GM12872 (cell line): ENCODE measurements around the gene CFAP47.

Experiments used
- CTCF ChIP-seq: IDR thresholded peaks from 3 replicates; pipeline ENCODE4 v1.5.1; 2011; ENCODE audit warnings: low read depth, mild to moderate bottlenecking, low read length, moderate library complexity; ENCODE audit not compliant: insufficient read depth

The CFAP47 gene

DNA sequence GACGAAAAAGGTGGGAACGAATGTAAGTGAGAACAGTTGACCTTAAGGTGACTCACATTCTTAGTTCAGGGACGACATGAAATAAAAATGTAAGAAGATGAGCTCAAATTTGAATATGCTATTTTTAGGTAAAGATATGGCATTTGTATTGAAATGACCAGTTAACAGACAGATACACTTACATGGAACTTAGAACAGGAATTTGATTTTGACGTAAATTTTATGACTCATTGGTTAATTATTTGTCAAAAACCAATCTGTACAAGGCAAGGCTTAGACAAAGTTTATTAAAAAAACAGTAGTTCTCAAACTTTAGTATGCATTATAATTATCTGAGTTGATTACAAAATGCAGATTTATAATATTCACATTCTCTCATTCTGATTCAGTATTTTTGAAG, 469.4 kb downstream of the CFAP47 start:
- TF ChIP-seq CTCF: no peak

DNA sequence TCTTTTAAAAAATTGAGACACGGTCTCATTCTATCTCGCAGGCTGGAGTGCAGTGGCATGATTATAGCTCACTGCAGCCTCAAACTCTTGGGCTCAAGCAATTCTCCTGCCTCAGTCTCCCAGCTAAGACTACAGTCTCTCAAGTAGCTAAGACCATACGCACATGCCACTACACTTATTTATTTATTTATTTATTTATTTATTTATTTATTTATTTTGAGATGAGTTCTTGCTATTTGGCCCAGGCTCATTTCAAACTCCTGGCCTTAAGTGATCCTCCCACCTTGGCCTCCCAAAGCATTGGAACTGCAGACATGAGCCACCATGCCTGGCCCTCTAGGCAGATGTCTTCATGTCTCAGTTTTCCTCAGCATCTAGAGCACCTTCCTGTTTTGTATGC, 482.2 kb downstream of the CFAP47 start:
- TF ChIP-seq CTCF: no peak

GRCh38 chrX:36407836-36408235, 488.3 kb downstream of the CFAP47 start:
- TF ChIP-seq CTCF: no peak

DNA sequence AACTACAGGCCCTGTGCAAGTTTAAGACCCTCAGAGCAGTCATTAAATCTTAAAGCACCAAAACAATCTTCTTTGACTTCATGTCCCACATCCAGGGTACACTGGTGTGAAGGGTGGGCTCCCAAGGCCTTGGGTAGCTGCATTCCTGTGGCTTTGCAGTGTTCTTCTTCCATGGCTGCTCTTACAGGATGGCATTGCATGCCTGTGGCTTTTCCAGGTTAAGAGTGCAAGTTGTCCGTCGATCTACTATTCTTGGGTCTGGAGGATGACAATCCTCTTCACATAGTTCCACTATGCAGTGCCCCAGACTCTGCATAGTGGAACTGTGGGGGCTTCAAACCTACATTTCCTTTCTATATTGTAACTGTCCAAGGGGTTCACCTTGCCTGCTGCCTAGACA, 494.5 kb downstream of the CFAP47 start:
- no peak for TF ChIP-seq CTCF

DNA sequence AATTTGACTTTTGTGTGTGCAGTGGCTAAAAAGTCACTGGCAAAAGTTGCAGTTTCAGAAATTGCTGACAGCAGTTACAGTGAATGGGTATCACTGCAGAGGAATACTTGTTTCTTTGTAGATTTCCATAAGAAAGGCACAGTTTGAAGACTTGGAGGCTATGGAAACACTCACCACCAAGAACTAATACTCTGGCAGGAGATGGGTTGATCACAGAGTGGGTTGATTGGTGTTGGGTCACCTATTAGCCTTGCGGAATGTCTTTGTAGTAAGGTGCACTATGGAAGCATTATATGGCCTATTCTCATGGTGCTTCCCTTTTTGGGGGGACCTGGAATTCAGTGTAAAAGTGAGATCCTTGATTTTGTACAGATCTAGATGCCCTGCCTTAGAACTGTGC, 502.8 kb downstream of the CFAP47 start:
- TF ChIP-seq CTCF: no peak

DNA sequence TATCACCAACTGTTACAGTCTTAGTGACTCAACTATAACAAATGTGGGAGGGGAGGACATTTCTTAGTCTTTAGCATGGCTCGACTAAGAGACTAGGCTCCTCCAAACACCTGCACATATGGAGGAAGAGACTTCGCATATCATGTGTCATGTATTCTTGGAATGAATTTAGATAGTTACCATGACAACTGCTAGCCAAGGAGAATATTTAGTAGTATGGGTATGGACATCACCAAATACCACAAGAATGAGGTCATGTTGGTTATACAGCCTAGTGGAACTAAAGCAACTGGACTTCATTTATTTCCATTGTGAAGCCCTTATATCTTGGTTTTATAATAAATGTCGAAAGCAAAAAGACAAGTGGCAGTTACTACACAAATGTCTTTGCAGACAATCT, 512.3 kb downstream of the CFAP47 start:
- TF ChIP-seq CTCF: no peak

DNA sequence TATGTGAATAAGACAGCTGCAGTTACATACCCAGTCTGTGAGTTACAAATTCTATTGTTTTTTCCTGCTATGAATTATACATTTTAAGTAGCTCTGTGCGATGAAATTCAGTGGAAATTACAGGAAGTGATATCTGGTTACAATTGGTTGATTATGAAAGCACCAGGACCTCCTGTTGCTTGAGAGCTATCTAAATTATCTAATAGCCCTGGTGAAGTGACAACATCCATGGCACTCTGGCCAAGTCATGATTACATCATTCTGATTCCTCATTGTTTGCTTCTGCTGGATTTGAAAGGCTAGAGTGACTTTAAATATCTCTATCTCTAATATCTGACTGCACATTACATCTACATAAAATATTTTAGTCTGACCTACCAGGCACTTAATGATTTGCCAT, 515.0 kb downstream of the CFAP47 start:
- TF ChIP-seq CTCF: no peak
